GM23338 (cell line): ENCODE measurements around the gene MED13L. TPM values are rescaled to one million over a fixed set of nuclear protein-coding genes. Genes with fewer than 3 reads are reported as not detected.

Experiments used
- ATAC-seq: fragments of 200-7000 bp; cut with Tn5 transposase; 3 replicates; pipeline ENCODE4 v1.9.1; 2020
- DNase-seq: peaks from one replicate; pipeline ENCODE4 v3.0.0-alpha.2; 2015; ENCODE audit warnings: low spot score
- H2AFZ ChIP-seq: fragments of 200-600 bp; sonication (generic); 2 replicates; pipeline ENCODE4 v1.8.0; 2016; ENCODE audit warnings: antibody characterized with exemption, mild to moderate bottlenecking, moderate library complexity
- H3F3A ChIP-seq: fragments of 200-600 bp; sonication (generic); replicated peaks from 2 replicates; pipeline ENCODE4 v1.8.0; 2017; ENCODE audit warnings: antibody characterized with exemption, mixed run types, low read depth
- H3K27ac ChIP-seq: fragments of 200-600 bp; sonication (generic); 2 replicates; pipeline ENCODE4 v1.6.1; 2016; ENCODE audit warnings: low read depth
- H3K27me3 ChIP-seq: fragments of 200-600 bp; sonication (generic); 2 replicates; pipeline ENCODE4 v1.8.0; 2016; ENCODE audit warnings: mild to moderate bottlenecking, mixed run types, moderate library complexity; ENCODE audit not compliant: insufficient read depth
- H3K36me3 ChIP-seq: fragments of 200-600 bp; sonication (generic); 2 replicates; pipeline ENCODE4 v1.8.0; 2016; ENCODE audit warnings: mild to moderate bottlenecking; ENCODE audit not compliant: insufficient read depth
- H3K4me1 ChIP-seq: fragments of 200-600 bp; sonication (generic); 2 replicates; pipeline ENCODE4 v1.8.0; 2016; ENCODE audit warnings: mild to moderate bottlenecking, moderate library complexity; ENCODE audit not compliant: insufficient read depth
- H3K4me2 ChIP-seq: fragments of 200-600 bp; sonication (generic); 2 replicates; pipeline ENCODE4 v1.7.1; 2017; ENCODE audit warnings: mixed run types
- H3K4me3 ChIP-seq: fragments of 200-600 bp; sonication (generic); 2 replicates; pipeline ENCODE4 v1.6.1; 2016; ENCODE audit warnings: mixed run types
- H3K79me2 ChIP-seq: fragments of 200-600 bp; sonication (generic); replicated peaks from 2 replicates; pipeline ENCODE4 v1.8.0; 2017; ENCODE audit warnings: mild to moderate bottlenecking; ENCODE audit not compliant: insufficient read depth
- H3K9me2 ChIP-seq: fragments of 200-600 bp; sonication (generic); 2 replicates; pipeline ENCODE4 v1.8.0; 2017; ENCODE audit not compliant: insufficient read depth
- H4K20me1 ChIP-seq: fragments of 200-600 bp; sonication (generic); replicated peaks from 2 replicates; pipeline ENCODE4 v1.8.0; 2017; ENCODE audit warnings: mild to moderate bottlenecking; ENCODE audit not compliant: insufficient read depth
- H3K27ac Mint-ChIP-seq: 2 replicates; pipeline ENCODE4 v1.8.0; 2020; ENCODE audit warnings: inconsistent platforms, mild to moderate bottlenecking, moderate library complexity, mixed read lengths
- H3K27me3 Mint-ChIP-seq: 3 replicates; pipeline ENCODE4 v1.8.0; 2022; ENCODE audit warnings: low read depth, mild to moderate bottlenecking, moderate library complexity, mixed read lengths, inconsistent platforms; ENCODE audit not compliant: insufficient read depth, poor library complexity
- H3K36me3 Mint-ChIP-seq: 3 replicates; pipeline ENCODE4 v1.8.0; 2021; ENCODE audit warnings: low read depth, mild to moderate bottlenecking, inconsistent platforms, moderate library complexity, mixed read lengths
- H3K4me1 Mint-ChIP-seq: 3 replicates; pipeline ENCODE4 v1.8.0; 2020; ENCODE audit warnings: mild to moderate bottlenecking, inconsistent platforms, mixed read lengths
- H3K4me3 Mint-ChIP-seq: 3 replicates; pipeline ENCODE4 v1.8.0; 2021; ENCODE audit warnings: moderate library complexity, mild to moderate bottlenecking, inconsistent platforms, mixed read lengths
- H3K9me3 Mint-ChIP-seq: 3 replicates; pipeline ENCODE4 v1.8.0; 2020; ENCODE audit warnings: moderate library complexity, mild to moderate bottlenecking, inconsistent platforms, mixed read lengths
- CREB1 ChIP-seq: fragments of 250-450 bp; sonication (Bioruptor Pico); IDR thresholded peaks from 2 replicates; pipeline ENCODE4 v1.5.0; 2020; ENCODE audit warnings: low read depth, mild to moderate bottlenecking, moderate library complexity
- CTCF ChIP-seq, 2 experiments: fragments of 200-600 bp in 1 of 2; sonication (generic) in 1 of 2; conservative IDR thresholded peaks; 2 replicates each; pipeline versions ENCODE4 v1.5.1 to v1.6.1; 2016 to 2017; ENCODE audit warnings: antibody characterized with exemption in 2 of 2, low read depth in 2 of 2, mild to moderate bottlenecking in 2 of 2, moderate library complexity in 1 of 2
- EZH2 ChIP-seq: fragments of 200-600 bp; sonication (generic); IDR thresholded peaks from one replicate; pipeline ENCODE4 v1.8.0; 2017; ENCODE audit warnings: antibody characterized with exemption, mild to moderate bottlenecking, low read depth; ENCODE audit not compliant: unreplicated experiment
- EZH2phosphoT487 ChIP-seq: fragments of 200-600 bp; sonication (generic); IDR thresholded peaks from one replicate; pipeline ENCODE4 v1.8.1; 2018; ENCODE audit warnings: antibody characterized with exemption; ENCODE audit not compliant: unreplicated experiment
- JUNB ChIP-seq: IDR thresholded peaks from one replicate; pipeline ENCODE4 v1.6.1; 2016; ENCODE audit warnings: antibody characterized with exemption; ENCODE audit not compliant: unreplicated experiment
- NANOG ChIP-seq: IDR thresholded peaks from 2 replicates; pipeline ENCODE4 v1.6.1; 2016; ENCODE audit warnings: antibody characterized with exemption, borderline replicate concordance
- POLR2AphosphoS5 ChIP-seq: IDR thresholded peaks from 2 replicates; pipeline ENCODE4 v1.6.1; 2016; ENCODE audit warnings: antibody characterized with exemption, low read depth
- STAT1 ChIP-seq: IDR thresholded peaks from one replicate; pipeline ENCODE4 v1.6.1; 2016; ENCODE audit warnings: antibody characterized with exemption; ENCODE audit not compliant: unreplicated experiment
- ZNF114 ChIP-seq: fragments of 250-450 bp; sonication (Bioruptor Pico); IDR thresholded peaks from 2 replicates; pipeline ENCODE4 v1.5.0; 2020; ENCODE audit warnings: mild to moderate bottlenecking, moderate library complexity
- ZNF331 ChIP-seq: fragments of 250-450 bp; sonication (Bioruptor Pico); IDR thresholded peaks from 2 replicates; pipeline ENCODE4 v1.5.0; 2020; ENCODE audit warnings: low read depth, mild to moderate bottlenecking, moderate library complexity
- ZNF462 ChIP-seq: fragments of 250-450 bp; sonication (Bioruptor Pico); IDR thresholded peaks from 2 replicates; pipeline ENCODE4 v1.5.0; 2020; ENCODE audit warnings: mild to moderate bottlenecking, moderate library complexity
- polyA plus RNA-seq: library from polyadenylated mRNA; unstranded; fragments of >200 nt; fragmentation: Nextera tagmentation; extraction: Ambion mirVana; gene quantifications from 2 replicates; pipeline ENCODE4 v1.2.1, GENCODE V29; 2016
- total RNA-seq: library from RNA; depleted of rRNA; stranded (reverse); fragments of >200 nt; shearing (Covaris generic); gene quantifications from 2 replicates; pipeline ENCODE4 v1.2.3, GENCODE V29; 2014

MED13L gene
- total and polyA plus RNA-seq, 2 experiments from 2014 or later = 20.9 to 73.6 TPM

- Mint-ChIP-seq H3K36me3 (no peaks in the 10 kb centered on the region), H3K4me1 (peaks cover 18% of the 10 kb centered on the region), H3K27ac (peak overlapping the region; percentile 25; the same call in 1 of the 2 replicates), H3K4me3 (no peak overlapping the region), H3K9me3 (no peaks in the 10 kb centered on the region), H3K27me3 (no peaks in the 10 kb centered on the region)
- no peak for DNase-seq
- Histone ChIP-seq H3K27ac (no peak overlapping the region), H3K36me3 (no peaks in the 10 kb centered on the region), H3F3A (no peaks in the 10 kb centered on the region), H3K4me1 (peaks cover 13% of the 10 kb centered on the region), H2AFZ (no peak overlapping the region), H3K4me3 (no peak overlapping the region), H3K4me2 (no peak overlapping the region), H3K79me2 (peaks cover 39% of the 10 kb centered on the region), H4K20me1 (peaks cover 4% of the 10 kb centered on the region; the same call in 1 of the 2 replicates), H3K27me3 (no peaks in the 10 kb centered on the region), H3K9me2 (no peaks in the 10 kb centered on the region)
- no peak for TF ChIP-seq NANOG
- TF ChIP-seq ZNF114 (CRISPR knock-in tag) = no peak
- TF ChIP-seq ZNF462 (CRISPR knock-in tag) = no peak
- TF ChIP-seq EZH2 = no peak
- no peak for TF ChIP-seq JUNB
- TF ChIP-seq STAT1 = no peak
- no peak for TF ChIP-seq EZH2phosphoT487
- TF ChIP-seq CREB1 (CRISPR knock-in tag) = no peak
- no peak for TF ChIP-seq POLR2AphosphoS5
- TF ChIP-seq ZNF331 = no peak
- no peak for TF ChIP-seq CTCF (conservative IDR thresholded peaks at IDR 0.05; ENCODE audit: low read depth in 2 of 2)
- no peak for ATAC-seq
Observed at GRCh38 chr12:116087399-116087798, 190.1 kb downstream of the MED13L start.
